Fibroblast of lung (primary cell): Measurements from ENCODE around the gene DPEP2.

ENCODE experiments used
- CTCF ChIP-seq, 2 donors: IDR thresholded peaks in 1 of 2; conservative IDR thresholded peaks in 1 of 2; 1 replicate in 1 of 2; 2 replicates in 1 of 2; pipeline ENCODE4 v1.5.1; 2011 to 2012; ENCODE audit warnings: low read length in 2 of 2, control low read depth in 1 of 2, inconsistent platforms in 1 of 2, low read depth in 1 of 2, mild to moderate bottlenecking in 1 of 2
- EZH2 ChIP-seq: IDR thresholded peaks from 2 replicates; pipeline ENCODE4 v1.5.1; 2012; ENCODE audit warnings: low read length, control low read depth, mild to moderate bottlenecking; ENCODE audit errors: missing control alignments

DNA sequence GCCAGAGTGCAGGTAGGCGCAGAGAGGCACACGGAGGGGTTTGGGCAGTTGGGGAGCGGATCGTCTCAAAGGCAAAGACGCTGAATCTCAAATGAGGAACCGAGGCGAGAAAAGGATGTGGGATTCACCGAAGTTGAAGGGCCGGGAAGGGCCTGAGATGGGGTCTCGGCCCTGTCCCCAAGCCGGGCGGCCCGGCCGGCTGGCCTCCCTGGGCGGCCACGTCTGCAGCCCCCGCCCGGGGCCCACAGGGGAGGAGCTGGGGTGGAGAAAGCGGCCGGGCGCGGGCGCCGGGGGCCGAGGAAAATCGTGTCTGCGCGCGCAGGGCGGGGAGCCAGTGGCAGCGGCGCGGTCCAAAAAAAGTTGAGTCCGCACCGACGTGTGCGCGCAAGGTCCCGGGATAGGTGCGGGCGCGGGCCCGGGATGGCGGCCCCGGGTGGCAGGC is 31.3 kb downstream of the DPEP2 start:
- no peak for TF ChIP-seq CTCF (conservative IDR thresholded peaks at IDR 0.05 in 1 of 2, IDR thresholded peaks at IDR 0.05 in 1 of 2; ENCODE audit: low read depth in 1 of 2, low read length in 2 of 2)
- TF ChIP-seq EZH2, result no peak
